HepG2 (cell line): ENCODE results near the gene TMBIM1. TPM values are rescaled to one million over a fixed set of nuclear protein-coding genes. Genes with fewer than 3 reads are reported as not detected.

Experiments used
- ATAC-seq: fragments of 200-7000 bp; cut with Tn5 transposase; 3 replicates; pipeline ENCODE4 v1.9.1; 2020; ENCODE audit warnings: mild to moderate bottlenecking, moderate library complexity
- BruUV-seq: library from RNA; stranded (reverse); fragments of 400-500 nt; replicated peaks from 2 replicates; lab custom pipeline; 2021; lab: Mats Ljungman, UMichigan
- CTCF ChIA-PET: fragments of 300-600 bp; formaldehyde crosslinking; extraction: SDS; loops from one replicate; lab custom pipeline; 2021; ENCODE audit warnings: low total read pairs, inconsistent platforms, low intra/inter-chr PET ratio; lab: Yijun Ruan, JAX
- POLR2A ChIA-PET: fragments of 350-600 bp; sonication (Branson Sonifier 250); formaldehyde crosslinking; loops from one replicate; lab custom pipeline; 2020; ENCODE audit warnings: antibody characterized with exemption, inconsistent platforms; lab: Yijun Ruan, JAX
- DNase-seq: peaks from one replicate; pipeline ENCODE4 v3.0.0-alpha.2; 2015; ENCODE audit warnings: low spot score
- FAIRE-seq: peaks from 3 replicates; lab custom pipeline; 2011; peaks lifted over from hg19 to GRCh38; lab: Jason Lieb, UNC
- H2AFZ ChIP-seq: one replicate; pipeline ENCODE4 v1.6.1; 2011; ENCODE audit warnings: low read length, inconsistent platforms
- H3K27ac ChIP-seq: fragments of 300-600 bp; 3 replicates; pipeline ENCODE4 v1.8.0; 2011; ENCODE audit warnings: mixed run types, mild to moderate bottlenecking, mixed read lengths, low read length, inconsistent platforms; ENCODE audit not compliant: insufficient read depth; ENCODE audit errors: extremely low read length
- H3K27me3 ChIP-seq, 2 experiments: fragments of 200-600 bp in 1 of 2; 2 replicates in 1 of 2; 3 replicates in 1 of 2; pipeline versions ENCODE4 v1.6.0 to v1.8.0; 2011; ENCODE audit warnings: low read length in 2 of 2, mild to moderate bottlenecking in 2 of 2, moderate library complexity in 2 of 2, inconsistent platforms in 1 of 2; ENCODE audit not compliant: insufficient read depth in 2 of 2, control insufficient read depth in 1 of 2
- H3K36me3 ChIP-seq, 2 experiments: fragments of 200-600 bp in 1 of 2; replicated peaks in 1 of 2; 2 replicates in 1 of 2; 3 replicates in 1 of 2; pipeline versions ENCODE4 v1.5.1 to v1.8.0; 2011; ENCODE audit warnings: low read length in 2 of 2, inconsistent platforms in 1 of 2; ENCODE audit not compliant: insufficient read depth in 2 of 2, control insufficient read depth in 1 of 2
- H3K4me1 ChIP-seq: 2 replicates; pipeline ENCODE4 v1.5.1; 2012; ENCODE audit warnings: low read length, inconsistent platforms; ENCODE audit not compliant: insufficient read depth
- H3K4me2 ChIP-seq: 2 replicates; pipeline ENCODE4 v1.6.0; 2011; ENCODE audit warnings: low read depth, low read length, inconsistent platforms
- H3K4me3 ChIP-seq, 3 experiments: fragments of 200-600 bp in 1 of 3; sonication (generic), shearing (Covaris generic) in 1 of 3; replicated peaks in 1 of 3; 2 replicates each; pipeline ENCODE4 v1.5.1; 2011 to 2016; ENCODE audit warnings: low read length in 3 of 3, inconsistent platforms in 2 of 3, low read depth in 2 of 3, mild to moderate bottlenecking in 2 of 3, control low read depth in 1 of 3, mixed read lengths in 1 of 3; ENCODE audit not compliant: insufficient read depth in 1 of 3
- H3K79me2 ChIP-seq: one replicate; pipeline ENCODE4 v1.6.1; 2011; ENCODE audit warnings: low read length, inconsistent platforms; ENCODE audit not compliant: insufficient read depth
- H3K9ac ChIP-seq: 2 replicates; pipeline ENCODE4 v1.6.0; 2011; ENCODE audit warnings: mild to moderate bottlenecking, low read depth, low read length, inconsistent platforms; ENCODE audit not compliant: insufficient read depth
- H3K9me3 ChIP-seq: 2 replicates; pipeline ENCODE4 v1.5.1; 2012; ENCODE audit warnings: mild to moderate bottlenecking, low read length
- H4K20me1 ChIP-seq: 2 replicates; pipeline ENCODE4 v1.6.0; 2011; ENCODE audit warnings: inconsistent platforms, mild to moderate bottlenecking, low read length, moderate library complexity; ENCODE audit not compliant: insufficient read depth
- ZNF350 ChIP-seq: sonication (generic); formaldehyde crosslinking; IDR thresholded peaks from 2 replicates; pipeline ENCODE4 v1.4.0; 2020; ENCODE audit warnings: mild to moderate bottlenecking, low read depth, missing genetic modification reagents, borderline replicate concordance
- WGBS: methylation state at CpG from one replicate; pipeline ENCODE4 v1.1.6; 2017; ENCODE audit warnings: low lambda C conversion rate; 5-methylcytosine and 5-hydroxymethylcytosine counted together
- in situ Hi-C: cut with HindIII; loops from 2 replicates; pipeline ENCODE4 v1.10.0; 2017; ENCODE audit warnings: low pct_unique_long_range_greater_than_20kb; ENCODE audit not compliant: extremely low pct_ligation_motif_present
- intact Hi-C: fragments of 100-400 bp; cut with micrococcal nuclease; formaldehyde crosslinking; loops from one replicate; pipeline ENCODE4 v1.10.0; 2022; ENCODE audit not compliant: unreplicated experiment
- polyA plus RNA-seq, 8 experiments: library from polyadenylated mRNA; depleted of rRNA in 3 of 8; stranded (reverse) in 7 of 8; unstranded in 1 of 8; fragments of >200 nt; fragmentation: Illumina TruSeq in 4 of 8; extraction: Trizol in 4 of 8; gene quantifications; 2 replicates each; pipeline versions ENCODE4 v1.2.1 to v1.2.3, GENCODE V29; 2011 to 2016; ENCODE audit warnings: low read depth in 4 of 8, missing spikeins in 1 of 8, mixed read lengths in 1 of 8; ENCODE audit not compliant: insufficient read depth in 1 of 8
- total RNA-seq, 5 experiments: library from RNA; depleted of rRNA; stranded (reverse); fragments of >200 nt; fragmentation: Illumina TruSeq; extraction: Trizol; gene quantifications; 2 replicates each; pipeline ENCODE4 v1.2.3, GENCODE V29; 2016; ENCODE audit warnings: low read depth in 1 of 5
- TF ChIP-seq, protein P1 (sequence below): sonication (generic); formaldehyde crosslinking; IDR thresholded peaks from 2 replicates; pipeline ENCODE4 v1.5.0; 2020; ENCODE audit warnings: mild to moderate bottlenecking, missing genetic modification reagents
- TF ChIP-seq, protein P2 (sequence below): sonication (generic); formaldehyde crosslinking; IDR thresholded peaks from 2 replicates; pipeline ENCODE4 v1.5.0; 2020; ENCODE audit warnings: mild to moderate bottlenecking, missing genetic modification reagents

The TMBIM1 gene
- total and polyA plus RNA-seq, 2 of the 13 experiments (the other 11 are each of a cell fraction or from before 2014, with no cell fraction given): 127 to 139 TPM

DNA sequence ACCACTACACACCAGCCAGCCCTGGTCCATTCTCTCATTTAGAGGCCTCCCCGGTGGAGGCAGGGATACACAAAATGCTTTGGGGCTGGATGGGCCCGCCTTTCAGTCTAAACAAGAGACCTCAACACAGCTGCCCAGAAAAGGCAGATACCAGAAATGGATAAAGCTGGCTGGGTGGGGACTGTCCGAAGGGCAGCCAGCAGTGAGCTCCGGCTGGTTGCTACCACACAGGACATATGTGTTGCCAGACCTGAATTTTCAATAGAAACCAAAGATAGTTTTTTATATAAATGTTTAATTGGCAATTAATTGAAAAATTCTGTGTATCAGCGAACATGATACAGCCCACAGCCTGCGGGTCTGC is 30.1 kb downstream of the TMBIM1 start:
- in situ Hi-C loops: no loop called here
- TF ChIP-seq, protein P1, sequence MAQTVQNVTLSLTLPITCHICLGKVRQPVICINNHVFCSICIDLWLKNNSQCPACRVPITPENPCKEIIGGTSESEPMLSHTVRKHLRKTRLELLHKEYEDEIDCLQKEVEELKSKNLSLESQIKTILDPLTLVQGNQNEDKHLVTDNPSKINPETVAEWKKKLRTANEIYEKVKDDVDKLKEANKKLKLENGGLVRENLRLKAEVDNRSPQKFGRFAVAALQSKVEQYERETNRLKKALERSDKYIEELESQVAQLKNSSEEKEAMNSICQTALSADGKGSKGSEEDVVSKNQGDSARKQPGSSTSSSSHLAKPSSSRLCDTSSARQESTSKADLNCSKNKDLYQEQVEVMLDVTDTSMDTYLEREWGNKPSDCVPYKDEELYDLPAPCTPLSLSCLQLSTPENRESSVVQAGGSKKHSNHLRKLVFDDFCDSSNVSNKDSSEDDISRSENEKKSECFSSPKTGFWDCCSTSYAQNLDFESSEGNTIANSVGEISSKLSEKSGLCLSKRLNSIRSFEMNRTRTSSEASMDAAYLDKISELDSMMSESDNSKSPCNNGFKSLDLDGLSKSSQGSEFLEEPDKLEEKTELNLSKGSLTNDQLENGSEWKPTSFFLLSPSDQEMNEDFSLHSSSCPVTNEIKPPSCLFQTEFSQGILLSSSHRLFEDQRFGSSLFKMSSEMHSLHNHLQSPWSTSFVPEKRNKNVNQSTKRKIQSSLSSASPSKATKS: no peak
- 0 out of 2 replicates have a peak, but pooled peaks have one; percentile 2 for TF ChIP-seq ZNF350 (CRISPR knock-in tag)
- TF ChIP-seq, protein P2, sequence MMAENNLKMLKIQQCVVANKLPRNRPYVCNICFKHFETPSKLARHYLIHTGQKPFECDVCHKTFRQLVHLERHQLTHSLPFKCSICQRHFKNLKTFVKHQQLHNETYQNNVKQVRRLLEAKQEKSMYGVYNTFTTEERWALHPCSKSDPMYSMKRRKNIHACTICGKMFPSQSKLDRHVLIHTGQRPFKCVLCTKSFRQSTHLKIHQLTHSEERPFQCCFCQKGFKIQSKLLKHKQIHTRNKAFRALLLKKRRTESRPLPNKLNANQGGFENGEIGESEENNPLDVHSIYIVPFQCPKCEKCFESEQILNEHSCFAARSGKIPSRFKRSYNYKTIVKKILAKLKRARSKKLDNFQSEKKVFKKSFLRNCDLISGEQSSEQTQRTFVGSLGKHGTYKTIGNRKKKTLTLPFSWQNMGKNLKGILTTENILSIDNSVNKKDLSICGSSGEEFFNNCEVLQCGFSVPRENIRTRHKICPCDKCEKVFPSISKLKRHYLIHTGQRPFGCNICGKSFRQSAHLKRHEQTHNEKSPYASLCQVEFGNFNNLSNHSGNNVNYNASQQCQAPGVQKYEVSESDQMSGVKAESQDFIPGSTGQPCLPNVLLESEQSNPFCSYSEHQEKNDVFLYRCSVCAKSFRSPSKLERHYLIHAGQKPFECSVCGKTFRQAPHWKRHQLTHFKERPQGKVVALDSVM (CRISPR knock-in tag): no peak
- 82% methylated on average over 6 of the region's 6 CpGs for WGBS
- H3K27ac ChIP-seq: no peak overlapping the region
- H3K4me2 ChIP-seq: no peak overlapping the region
- ChIA-PET CTCF (no interaction called here), POLR2A (interaction anchor here (0.9 to 6.6 kb wide), 3 partner anchors 8 to 17 kb away, joined by 3 to 27 read pairs (median 5); partner anchors contain the start of genes AAMP and PNKD)
- no peaks in the 10 kb centered on the region for H4K20me1 ChIP-seq
- ATAC-seq (no peak), FAIRE-seq (no peak), DNase-seq (no peak)
- no peak overlapping the region for H3K9ac ChIP-seq
- H3K79me2 ChIP-seq: no peaks in the 10 kb centered on the region
- H3K27me3 ChIP-seq: no peaks in the 10 kb centered on the region
- H2AFZ ChIP-seq: no peak overlapping the region
- H3K9me3 ChIP-seq: no peaks in the 10 kb centered on the region
- intact Hi-C loops: no loop called here
- peaks cover 17 to 34% of the 10 kb centered on the region in 2 experiments for H3K36me3 ChIP-seq
- BruUV-seq: no TSS peak
- H3K4me3 ChIP-seq: no peak overlapping the region
- peaks cover 65% of the 10 kb centered on the region for H3K4me1 ChIP-seq
